CD4-positive, alpha-beta T cell treated with Interferon gamma for 1 hour (primary cell): ENCODE results near the gene CDYL.
A peak's percentile ranks its signal among the peaks of the same experiment; 100 is the strongest.

Experiments used
- DNase-seq: peaks from one replicate; pipeline ENCODE4 v3.0.0-alpha.2; 2020

CDYL gene

DNA sequence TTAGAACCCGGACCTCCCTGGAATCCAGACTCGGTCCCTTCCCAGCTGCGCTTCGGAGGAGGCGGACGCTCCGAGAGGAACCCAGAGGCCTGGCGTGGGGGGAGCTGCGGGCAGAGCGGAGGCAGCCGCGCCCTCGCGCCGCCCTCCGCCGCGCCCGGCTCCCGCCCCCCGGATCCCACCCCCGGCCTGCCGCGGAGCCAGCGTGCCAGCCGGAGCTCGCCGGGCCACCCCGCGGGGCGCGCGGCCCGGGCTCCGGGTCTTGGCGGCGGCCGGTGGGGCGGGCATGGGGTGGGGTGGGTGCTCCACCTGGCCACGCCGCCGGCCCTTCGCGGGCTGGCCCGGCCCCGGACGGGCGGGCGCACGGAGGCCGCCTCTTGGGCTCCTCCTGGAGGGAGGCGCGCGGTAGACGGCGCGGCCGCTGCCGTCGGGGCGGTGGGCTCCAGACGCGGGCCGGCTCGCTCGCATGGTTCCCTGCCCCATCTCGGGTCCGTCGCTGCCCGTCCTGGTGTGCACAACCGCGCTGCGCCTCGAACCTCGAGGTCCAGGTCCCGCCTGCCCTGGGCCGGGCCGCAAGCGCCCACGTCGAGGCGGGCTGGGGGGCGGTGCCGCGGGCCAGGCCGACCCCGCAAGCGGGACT, 592 bp upstream of the CDYL start:
- DNase-seq: peak; percentile 79

DNA sequence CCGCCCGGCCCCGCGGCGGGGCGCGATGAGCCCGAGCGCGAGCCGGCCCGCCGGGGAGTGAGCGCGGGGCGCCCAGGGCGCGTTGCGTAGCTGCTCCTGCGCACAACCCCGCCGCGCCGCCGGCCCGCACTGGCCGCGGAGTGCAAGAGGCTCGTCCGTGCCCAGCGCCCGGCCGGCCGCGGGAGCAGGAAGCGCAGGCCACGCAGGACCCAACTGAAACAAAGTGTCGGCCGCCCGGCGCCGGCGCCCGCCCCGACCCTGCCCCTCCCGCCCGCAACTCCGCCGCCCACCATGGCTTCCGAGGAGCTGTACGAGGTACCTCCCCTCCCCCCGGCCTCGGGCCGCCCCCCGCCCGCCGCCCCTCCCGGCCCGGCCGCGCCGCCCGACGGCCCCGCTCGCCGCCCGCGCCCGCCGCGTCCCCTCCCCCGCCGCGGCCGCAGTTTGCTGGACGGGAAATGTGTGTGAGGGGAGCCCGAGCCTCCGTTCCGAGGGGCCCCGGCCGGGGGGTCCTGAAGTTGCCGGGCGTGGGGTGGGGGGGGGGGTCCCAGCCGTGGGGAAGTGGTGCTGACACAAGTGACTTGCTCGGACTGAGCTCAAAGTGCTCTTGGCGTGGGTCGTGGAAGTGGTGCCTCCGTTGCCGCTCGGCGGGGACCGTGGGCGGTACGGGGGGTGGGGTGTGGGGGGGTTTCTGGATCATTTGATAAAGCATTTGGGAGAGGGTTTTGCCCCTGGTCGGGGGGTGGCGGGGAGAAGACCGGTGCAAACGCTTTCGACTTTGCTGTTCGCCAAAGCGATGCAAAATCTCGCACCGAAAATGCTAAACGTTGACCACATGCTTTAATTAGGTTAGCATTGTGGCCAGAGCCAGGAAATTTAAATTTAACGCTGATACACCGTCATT, 539 bp downstream of the CDYL start:
- DNase-seq: peak; percentile 18

- DNase-seq: no peak
Observed at GRCh38 chr6:4777394-4777935, 1.3 kb downstream of the CDYL start.

DNA sequence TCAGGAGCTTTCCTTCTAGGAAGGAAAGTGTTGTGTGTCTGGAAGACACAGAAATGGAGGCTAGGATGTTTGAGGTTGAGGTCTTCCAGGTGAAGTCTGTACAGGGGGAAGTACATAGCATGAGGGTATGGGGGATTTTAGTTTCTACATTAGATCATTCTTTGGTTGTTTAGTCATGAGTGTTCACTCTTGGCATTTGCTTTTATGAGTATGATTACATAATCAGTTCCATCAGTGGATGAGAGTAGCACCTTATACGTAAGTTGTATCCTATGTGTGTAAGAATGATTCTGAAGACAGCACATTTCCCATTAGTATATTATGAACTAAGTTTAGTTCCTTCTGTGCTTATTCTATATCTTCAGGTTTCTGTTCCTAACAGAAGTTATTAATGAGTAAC, 1.9 kb downstream of the CDYL start:
- DNase-seq: no peak

DNA sequence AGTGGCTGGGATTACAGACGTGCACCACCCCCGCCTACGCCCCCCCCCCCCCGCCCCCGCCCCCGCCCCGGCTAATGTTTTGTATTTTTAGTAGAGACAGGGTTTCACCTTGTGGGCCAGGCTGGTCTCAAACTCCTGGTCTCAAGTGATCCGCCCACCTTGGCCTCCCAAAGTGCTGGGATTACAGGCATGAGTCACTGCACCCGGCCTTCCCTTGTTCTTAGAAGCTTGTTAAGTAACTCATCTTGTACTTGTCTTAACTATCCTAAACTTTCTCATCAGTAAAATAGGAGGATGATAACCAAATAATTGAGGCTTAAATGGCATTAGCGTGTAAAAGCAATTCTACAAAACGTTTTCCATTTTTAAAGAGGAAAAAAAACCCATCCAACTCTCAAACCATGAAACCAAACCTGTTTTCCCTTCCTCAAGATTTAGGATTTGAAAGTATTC, 4.2 kb downstream of the CDYL start:
- DNase-seq: no peak

DNA sequence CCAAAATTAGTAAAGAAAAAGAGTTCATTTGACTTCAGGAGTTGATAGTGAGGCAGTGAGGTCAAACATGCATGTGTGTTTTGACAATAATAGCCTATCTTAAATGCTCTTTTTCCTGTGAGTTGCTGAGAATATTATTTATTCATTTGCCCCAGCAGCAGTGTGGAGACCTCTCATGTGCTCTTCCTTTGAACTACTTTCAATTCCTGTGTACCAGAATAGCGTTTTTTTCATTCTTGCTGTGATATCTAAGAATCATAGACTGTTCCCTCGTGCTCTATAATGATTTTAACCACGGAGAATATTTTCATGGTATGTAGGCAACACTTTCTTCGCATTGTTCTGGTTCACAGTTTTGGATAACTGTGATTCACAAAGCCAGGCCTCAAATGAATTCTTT, 5.2 kb downstream of the CDYL start:
- no peak for DNase-seq

GRCh38 chr6:4781967-4782575, 5.9 kb downstream of the CDYL start:
- no peak for DNase-seq

DNA sequence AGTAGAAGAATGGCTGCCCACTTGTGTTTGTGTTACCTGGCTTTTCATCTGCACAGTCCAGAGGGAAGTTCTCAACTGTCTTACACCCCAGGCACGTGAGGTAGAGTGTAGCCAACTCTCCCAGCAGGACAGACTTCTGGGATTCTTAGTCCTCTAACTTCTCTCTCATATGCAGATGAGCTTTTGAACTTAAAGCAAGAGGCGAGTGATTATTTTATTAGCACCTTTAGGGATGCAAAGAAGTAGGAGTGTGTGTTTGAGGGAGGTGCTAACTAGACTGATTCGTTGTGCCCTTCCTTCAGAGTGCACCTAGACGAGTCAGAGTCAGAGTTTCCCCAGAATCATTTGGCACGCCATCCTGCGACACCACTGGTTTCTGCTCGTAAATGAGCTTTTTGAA, 10.8 kb downstream of the CDYL start:
- DNase-seq: no peak

- no peak for DNase-seq
Observed at GRCh38 chr6:4788482-4788881, 12.3 kb downstream of the CDYL start.

DNA sequence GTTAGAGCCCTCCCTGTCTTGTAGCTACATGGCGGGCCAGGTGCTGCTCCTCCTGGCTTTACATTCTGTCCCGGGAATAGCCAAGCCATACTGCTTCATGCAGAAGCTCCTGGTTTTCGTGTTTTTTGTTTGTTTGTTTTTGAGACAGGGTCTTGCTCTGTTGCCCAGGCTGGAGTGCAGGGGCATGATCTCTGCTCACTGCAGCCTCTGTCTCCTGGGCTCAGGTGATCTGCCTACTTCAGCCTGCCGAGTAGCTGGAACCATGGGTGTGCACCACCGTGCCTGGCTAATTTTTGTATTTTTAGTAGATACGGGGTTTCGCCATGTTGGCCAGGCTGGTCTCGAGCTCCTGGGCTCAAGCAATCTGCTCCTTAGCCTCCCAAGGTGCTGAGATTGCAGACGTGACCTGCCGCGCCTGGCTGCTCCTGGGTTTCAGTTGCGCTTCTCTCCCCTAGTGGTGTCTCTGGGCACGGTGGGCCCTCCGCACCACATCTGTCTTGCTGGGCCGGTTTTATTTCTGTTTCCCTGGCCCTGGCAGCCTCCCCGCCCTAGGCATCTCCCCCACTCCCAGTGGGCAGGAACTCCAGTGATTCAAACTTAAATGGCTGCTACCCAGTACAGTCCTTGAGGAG, 12.9 kb downstream of the CDYL start:
- peak; percentile 5 for DNase-seq

DNA sequence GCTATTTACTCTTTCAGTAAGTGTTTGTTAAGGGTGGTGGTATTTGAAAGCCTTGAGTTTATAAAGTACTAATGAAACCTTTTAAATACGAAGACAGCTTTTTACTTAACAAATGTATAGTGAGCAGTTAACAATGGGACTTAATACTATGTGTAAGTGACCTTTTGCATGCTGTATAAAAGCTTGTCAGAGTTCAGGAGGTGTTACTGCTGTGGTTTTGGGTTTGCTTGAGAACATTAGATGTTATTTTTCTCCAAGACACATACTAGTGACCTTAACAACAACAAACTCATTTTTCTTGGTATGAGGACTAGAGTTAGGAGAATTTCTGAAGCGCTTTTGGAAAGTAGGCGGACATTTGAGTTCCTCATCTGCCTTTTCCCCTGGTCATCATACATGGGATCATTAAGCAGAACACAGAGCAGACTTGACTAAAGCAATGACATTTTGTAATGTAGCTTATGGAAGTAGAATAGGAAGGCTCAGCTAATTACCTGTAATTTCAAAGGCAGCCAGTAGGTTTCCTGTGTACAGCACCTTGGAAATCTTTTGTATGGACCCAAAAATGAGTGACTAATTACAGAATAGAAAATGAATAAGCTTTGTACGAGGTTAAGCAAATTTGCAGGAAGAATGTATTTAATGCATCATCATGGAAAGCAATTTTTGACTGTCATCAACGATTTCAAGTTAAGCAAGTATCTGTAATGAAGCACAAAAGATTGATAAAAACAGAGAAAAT, 14.1 kb downstream of the CDYL start:
- no peak for DNase-seq

DNA sequence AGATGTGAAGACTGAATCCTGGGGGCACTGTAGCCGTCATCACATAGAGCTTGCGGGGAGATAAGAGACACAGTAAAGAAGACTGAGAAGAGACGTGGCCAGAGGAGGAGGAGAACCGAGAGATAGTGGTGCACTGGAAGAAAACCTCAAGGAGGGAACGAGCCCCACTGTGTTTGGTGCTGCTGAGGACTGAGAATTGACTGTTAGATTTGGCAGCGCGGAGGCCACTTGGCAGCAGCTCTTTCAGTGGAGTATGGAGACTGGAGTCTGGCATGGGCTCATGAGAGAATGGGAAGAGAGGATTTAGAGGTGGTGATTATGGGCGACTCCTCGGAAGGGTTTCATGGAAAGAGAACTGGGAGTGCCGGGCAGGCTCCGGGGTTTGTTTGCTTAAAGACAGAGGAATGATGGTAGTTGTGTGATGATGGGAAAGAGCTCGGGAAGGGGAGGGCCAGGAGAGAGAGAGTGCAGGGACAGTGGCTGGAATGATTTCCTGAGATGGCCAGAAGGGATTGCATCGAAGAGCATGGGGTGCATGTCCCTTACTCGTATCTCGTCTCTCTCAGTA, 18.0 kb downstream of the CDYL start:
- no peak for DNase-seq

- DNase-seq: no peak
Observed at GRCh38 chr6:4797587-4797986, 21.4 kb downstream of the CDYL start.

GRCh38 chr6:4799912-4800311, 23.7 kb downstream of the CDYL start:
- no peak for DNase-seq

DNA sequence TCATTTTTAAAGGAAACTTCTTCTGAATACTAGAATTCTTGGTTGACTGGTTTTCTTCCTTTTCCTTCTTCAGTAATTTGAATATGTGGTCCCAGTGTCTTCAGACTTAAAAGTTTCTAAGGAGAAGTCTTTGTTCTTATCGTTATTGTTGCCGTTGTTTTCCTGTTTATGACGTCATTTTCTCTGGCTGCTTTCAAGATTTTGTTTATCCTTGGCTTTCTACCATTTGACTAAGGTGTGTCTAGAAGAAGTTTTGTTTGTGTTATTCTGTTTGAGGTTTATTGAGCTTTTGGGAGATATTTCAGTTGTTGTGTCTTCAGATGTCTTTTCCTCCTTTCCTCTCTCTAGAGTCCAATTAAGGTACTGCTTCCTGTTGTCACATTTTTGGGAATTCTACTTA, 24.5 kb downstream of the CDYL start:
- DNase-seq: no peak

GRCh38 chr6:4801491-4802110, 25.4 kb downstream of the CDYL start:
- DNase-seq: no peak

DNA sequence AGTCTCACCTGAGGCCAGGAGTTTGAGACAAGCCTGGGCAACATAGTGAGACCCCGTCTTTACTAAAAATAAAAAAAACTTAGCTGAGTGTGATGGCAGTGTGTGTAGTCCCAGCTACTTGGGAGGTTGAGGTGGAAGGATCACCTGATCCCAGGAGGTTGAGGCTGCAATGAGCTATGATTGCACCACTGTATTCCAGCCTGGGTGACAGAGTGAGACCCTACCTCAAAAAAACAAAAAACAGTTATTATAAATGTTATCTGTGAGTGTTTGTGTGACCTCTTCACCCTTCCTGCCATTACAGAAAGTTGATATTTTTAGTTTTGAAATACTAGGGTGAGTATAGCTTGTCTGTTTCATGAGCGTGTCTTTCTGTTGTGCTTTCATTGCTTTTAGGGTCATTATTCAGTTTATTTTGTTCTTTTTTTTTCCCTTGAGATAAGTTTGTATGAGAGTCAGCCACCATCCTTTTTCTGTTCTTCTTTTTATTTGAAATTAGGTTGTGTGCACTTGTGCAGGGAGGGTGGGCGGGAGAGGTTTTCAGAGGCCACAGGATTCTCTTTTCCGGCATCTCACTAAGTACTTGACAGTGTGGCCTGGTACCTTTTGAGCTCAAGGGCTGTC, 26.2 kb downstream of the CDYL start:
- no peak for DNase-seq

- DNase-seq: no peak
Observed at GRCh38 chr6:4803343-4803744, 27.1 kb downstream of the CDYL start.

GRCh38 chr6:4804095-4804494, 27.9 kb downstream of the CDYL start:
- DNase-seq: no peak

DNA sequence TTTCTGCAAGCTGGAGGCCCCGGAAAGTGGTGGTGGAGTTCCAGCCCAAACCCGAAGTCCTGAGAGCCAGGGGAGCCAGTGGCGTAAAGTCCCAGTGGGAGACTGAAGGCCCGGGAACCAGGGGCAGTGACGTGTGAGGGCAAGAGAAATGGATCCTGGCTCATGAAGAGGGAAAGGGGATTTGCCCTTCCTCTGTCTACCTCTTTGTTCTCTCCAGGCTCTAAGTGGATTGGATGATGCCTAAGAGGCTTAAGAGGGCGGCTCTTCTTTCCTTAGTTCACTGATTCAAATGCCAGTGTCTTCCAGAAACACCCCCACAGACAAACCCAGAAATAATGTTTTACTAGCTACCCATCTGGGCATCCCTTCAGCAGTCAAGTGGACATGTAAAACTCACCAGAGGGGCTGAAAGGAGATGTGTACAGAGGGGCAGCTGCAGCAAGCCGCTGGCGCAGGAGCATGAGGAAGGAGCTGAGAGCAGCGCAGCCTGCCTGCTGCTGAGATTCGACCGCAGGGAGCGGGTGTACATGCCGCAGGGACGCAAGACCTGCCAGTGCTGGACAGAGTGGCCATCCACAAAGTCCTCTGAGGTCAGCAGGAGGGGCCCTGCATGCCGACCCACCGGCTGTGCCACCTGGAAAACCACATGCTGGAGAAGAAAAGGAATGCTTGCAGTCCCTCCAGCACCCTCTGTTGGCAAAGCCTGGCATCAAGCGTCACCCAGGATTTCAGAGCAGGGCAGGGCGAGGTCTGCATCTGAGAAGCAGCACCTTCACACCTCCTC, 29.5 kb downstream of the CDYL start:
- peak; percentile 3 for DNase-seq
